BLaER1 treated with 17β-estradiol and CSF1 and Interleukin-3, amounts not matched to agents 10 nM and 100 nM (cell line): Measurements from ENCODE around the gene SH2D4B.
A peak's percentile ranks its signal among the peaks of the same experiment; 100 is the strongest.

Source experiments
- H3K27ac ChIP-seq, 11 experiments: shearing (Covaris generic); formaldehyde crosslinking; 2 replicates each; pipeline ENCODE4 v1.8.1; 2022
- H3K27me3 ChIP-seq, 11 experiments: shearing (Covaris generic); formaldehyde crosslinking; 2 replicates each; pipeline ENCODE4 v1.8.1; 2022
- H3K36me3 ChIP-seq, 11 experiments: shearing (Covaris generic); formaldehyde crosslinking; 2 replicates each; pipeline ENCODE4 v1.8.1; 2022
- H3K4me1 ChIP-seq, 10 experiments: shearing (Covaris generic); formaldehyde crosslinking; 2 replicates each; pipeline ENCODE4 v1.8.1; 2022
- H3K4me2 ChIP-seq, 11 experiments: shearing (Covaris generic); formaldehyde crosslinking; 2 replicates each; pipeline ENCODE4 v1.8.1; 2022
- H3K4me3 ChIP-seq, 10 experiments: shearing (Covaris generic); formaldehyde crosslinking; 2 replicates each; pipeline ENCODE4 v1.8.1; 2022
- H3K9ac ChIP-seq, 11 experiments: shearing (Covaris generic); formaldehyde crosslinking; 2 replicates each; pipeline ENCODE4 v1.8.1; 2022
- H3K9me3 ChIP-seq, 11 experiments: shearing (Covaris generic); formaldehyde crosslinking; replicated peaks in 1 of 11; 2 replicates each; pipeline ENCODE4 v1.8.1; 2022
- H4K20me1 ChIP-seq, 11 experiments: shearing (Covaris generic); formaldehyde crosslinking; 2 replicates each; pipeline ENCODE4 v1.8.1; 2022
- Cebpa-rat ChIP-seq, 11 experiments: shearing (Covaris generic); IDR thresholded peaks; 2 replicates each; pipeline ENCODE4 v1.8.1; 2022

Gene SH2D4B

GRCh38 chr10:80583685-80584084 lies 46.0 kb downstream of the SH2D4B start:
- peaks cover 31 to 56% (median 40%) of the 10 kb centered on the region in 10 experiments for H3K4me1 ChIP-seq
- TF ChIP-seq Cebpa-rat (IDR thresholded peaks at IDR 0.05), result no peak
- H3K9ac ChIP-seq, result no peak overlapping the region
- no peaks in the 10 kb centered on the region for H3K27me3 ChIP-seq
- H3K4me3 ChIP-seq, result no peak overlapping the region
- no peak overlapping the region for H3K27ac ChIP-seq
- H3K4me2 ChIP-seq, result no peak overlapping the region
- H3K36me3 ChIP-seq, result peaks cover 0 to 71% (median 19%) of the 10 kb centered on the region in 11 experiments; a peak in 16 of 22 replicates
- peaks cover 12 to 34% (median 31%) of the 10 kb centered on the region in 11 experiments for H3K9me3 ChIP-seq
- H4K20me1 ChIP-seq, result no peaks in the 10 kb centered on the region

GRCh38 chr10:80585812-80586211 lies 48.1 kb downstream of the SH2D4B start:
- H3K27ac ChIP-seq, result no peak overlapping the region
- H3K9me3 ChIP-seq, result peaks cover 12 to 36% (median 32%) of the 10 kb centered on the region in 11 experiments
- no peak overlapping the region for H3K4me3 ChIP-seq
- no peak for TF ChIP-seq Cebpa-rat (IDR thresholded peaks at IDR 0.05)
- no peaks in the 10 kb centered on the region for H4K20me1 ChIP-seq
- no peak overlapping the region for H3K9ac ChIP-seq
- H3K4me2 ChIP-seq, result no peak overlapping the region
- no peaks in the 10 kb centered on the region for H3K27me3 ChIP-seq
- H3K4me1 ChIP-seq, result peaks cover 23 to 53% (median 37%) of the 10 kb centered on the region in 10 experiments
- peaks cover 0 to 82% (median 19%) of the 10 kb centered on the region in 11 experiments; a peak in 16 of 22 replicates for H3K36me3 ChIP-seq

- Histone ChIP-seq H3K9ac (no peak overlapping the region), H3K36me3 (peaks cover 0 to 88% (median 19%) of the 10 kb centered on the region in 11 experiments; a peak in 16 of 22 replicates), H3K27ac (no peak overlapping the region; a peak in 1 of 22 replicates), H3K27me3 (no peaks in the 10 kb centered on the region), H3K9me3 (peaks cover 14 to 47% (median 34%) of the 10 kb centered on the region in 11 experiments), H3K4me2 (peak overlapping the region in 7 of 11 experiments; percentile 8 to 49 (median 13); a peak in 7 of 22 replicates), H3K4me3 (no peak overlapping the region), H3K4me1 (peaks cover 21 to 36% (median 27%) of the 10 kb centered on the region in 10 experiments; a peak in 19 of 20 replicates), H4K20me1 (no peaks in the 10 kb centered on the region)
- TF ChIP-seq Cebpa-rat (IDR thresholded peaks at IDR 0.05), result no peak
Measured at GRCh38 chr10:80588546-80588945, 50.8 kb downstream of the SH2D4B start.

- H3K9ac ChIP-seq, result peak overlapping the region in 4 of 11 experiments; percentile 0 to 16 (median 12); a peak in 5 of 22 replicates
- H3K4me2 ChIP-seq, result peak overlapping the region; percentile 17 to 76 (median 58); a peak in 19 of 22 replicates
- no peak overlapping the region for H3K4me3 ChIP-seq
- no peak for TF ChIP-seq Cebpa-rat (IDR thresholded peaks at IDR 0.05)
- peaks cover 21 to 36% (median 28%) of the 10 kb centered on the region in 10 experiments; a peak in 19 of 20 replicates for H3K4me1 ChIP-seq
- H4K20me1 ChIP-seq, result no peaks in the 10 kb centered on the region
- no peaks in the 10 kb centered on the region for H3K27me3 ChIP-seq
- peak overlapping the region in 4 of 11 experiments; percentile 4 to 45 (median 24); a peak in 5 of 22 replicates for H3K27ac ChIP-seq
- H3K9me3 ChIP-seq, result peaks cover 17 to 47% (median 36%) of the 10 kb centered on the region in 11 experiments
- H3K36me3 ChIP-seq, result peaks cover 0 to 92% (median 19%) of the 10 kb centered on the region in 11 experiments; a peak in 16 of 22 replicates
Measured at GRCh38 chr10:80589726-80590373, 52.1 kb downstream of the SH2D4B start.

GRCh38 chr10:80590585-80591125 lies 53.0 kb downstream of the SH2D4B start:
- H3K27me3 ChIP-seq, result no peaks in the 10 kb centered on the region
- H3K9me3 ChIP-seq, result peaks cover 17 to 45% (median 36%) of the 10 kb centered on the region in 11 experiments
- H3K4me2 ChIP-seq, result peak overlapping the region; percentile 17 to 76 (median 58); a peak in 18 of 22 replicates
- peaks cover 27 to 43% (median 36%) of the 10 kb centered on the region in 10 experiments for H3K4me1 ChIP-seq
- TF ChIP-seq Cebpa-rat (IDR thresholded peaks at IDR 0.05), result peak in 3 of 11 experiments; percentile 11 to 39 (median 23); a peak in 3 of 22 replicates
- H3K27ac ChIP-seq, result peak overlapping the region in 2 of 11 experiments; percentile 14 to 45; a peak in 2 of 22 replicates
- H3K9ac ChIP-seq, result 0 out of 22 replicates have a peak overlapping the region, but pooled peaks of 1 of the 11 experiments have one; percentile 15
- H4K20me1 ChIP-seq, result no peaks in the 10 kb centered on the region
- H3K4me3 ChIP-seq, result no peak overlapping the region
- peaks cover 0 to 92% (median 19%) of the 10 kb centered on the region in 11 experiments; a peak in 16 of 22 replicates for H3K36me3 ChIP-seq

GRCh38 chr10:80596391-80597257 lies 58.9 kb downstream of the SH2D4B start:
- no peaks in the 10 kb centered on the region for H3K27me3 ChIP-seq
- 0 out of 22 replicates have a peak overlapping the region, but pooled peaks of 2 of the 11 experiments have one; percentile 6 to 24 for H3K9ac ChIP-seq
- no peaks in the 10 kb centered on the region for H4K20me1 ChIP-seq
- no peak for TF ChIP-seq Cebpa-rat (IDR thresholded peaks at IDR 0.05)
- peak overlapping the region; percentile 32 to 80 (median 72) for H3K4me2 ChIP-seq
- peaks cover 53 to 60% (median 55%) of the 10 kb centered on the region in 10 experiments for H3K4me1 ChIP-seq
- no peak overlapping the region for H3K4me3 ChIP-seq
- H3K9me3 ChIP-seq, result peaks cover 0 to 13% (median 5%) of the 10 kb centered on the region in 11 experiments; a peak in 9 of 22 replicates
- peak overlapping the region in 9 of 11 experiments; percentile 9 to 55 (median 42); a peak in 14 of 22 replicates for H3K27ac ChIP-seq
- H3K36me3 ChIP-seq, result peaks cover 0 to 62% (median 10%) of the 10 kb centered on the region in 11 experiments; a peak in 12 of 22 replicates

GRCh38 chr10:80598084-80598798 lies 60.5 kb downstream of the SH2D4B start:
- H3K4me2 ChIP-seq, result peak overlapping the region; percentile 61 to 87 (median 74)
- peaks cover 0 to 62% (median 26%) of the 10 kb centered on the region in 11 experiments; a peak in 12 of 22 replicates for H3K36me3 ChIP-seq
- H3K9me3 ChIP-seq, result peaks cover 0 to 6% (median 0%) of the 10 kb centered on the region in 11 experiments; a peak in 5 of 22 replicates
- no peaks in the 10 kb centered on the region for H3K27me3 ChIP-seq
- no peaks in the 10 kb centered on the region for H4K20me1 ChIP-seq
- H3K9ac ChIP-seq, result peak overlapping the region; percentile 1 to 50 (median 41); a peak in 12 of 22 replicates
- peak in 4 of 11 experiments; percentile 6 to 60 (median 36); a peak in 3 of 22 replicates for TF ChIP-seq Cebpa-rat (IDR thresholded peaks at IDR 0.05)
- peaks cover 50 to 70% (median 54%) of the 10 kb centered on the region in 10 experiments for H3K4me1 ChIP-seq
- H3K27ac ChIP-seq, result peak overlapping the region; percentile 53 to 79 (median 71); a peak in 20 of 22 replicates
- H3K4me3 ChIP-seq, result no peak overlapping the region
